HG02943 (cell line): Measurements from ENCODE around the gene GNAQ.
"Not testable (repeated sequence)": the region's sequence is repeated elsewhere in the genome, so short reads cannot be mapped to it uniquely, and the experiment has no call there.

ENCODE experiments used
- ATAC-seq: cut with Tn5 transposase; IDR thresholded peaks from one replicate; pipeline ENCODE4 v1.9.1; 2021; ENCODE audit warnings: mild to moderate bottlenecking, low read depth, moderate library complexity; ENCODE audit not compliant: unreplicated experiment

Gene GNAQ

DNA sequence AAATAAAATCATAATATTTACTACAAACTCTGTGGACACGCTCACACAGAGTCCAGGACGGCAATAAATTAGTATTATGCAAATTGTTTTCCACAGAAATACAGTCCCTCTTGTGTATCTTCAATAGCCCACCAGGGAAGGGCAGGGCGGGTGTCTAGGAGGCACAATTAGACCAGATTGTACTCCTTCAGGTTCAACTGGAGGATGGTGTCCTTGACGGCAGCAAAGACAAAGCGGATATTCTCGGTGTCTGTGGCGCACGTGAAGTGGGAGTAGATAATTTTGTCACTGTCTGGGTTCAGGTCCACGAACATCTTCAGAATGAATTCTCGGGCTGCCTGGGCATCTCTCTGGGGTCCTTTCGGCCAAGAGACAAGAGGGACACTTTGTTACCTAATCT, 310.5 kb downstream of the GNAQ start:
- ATAC-seq: not testable (repeated sequence)

- ATAC-seq: no peak
Observed at GRCh38 chr9:77719321-77719720, 312.3 kb downstream of the GNAQ start.

- not testable (repeated sequence) for ATAC-seq
Observed at GRCh38 chr9:77718298-77718640, 313.3 kb downstream of the GNAQ start.

DNA sequence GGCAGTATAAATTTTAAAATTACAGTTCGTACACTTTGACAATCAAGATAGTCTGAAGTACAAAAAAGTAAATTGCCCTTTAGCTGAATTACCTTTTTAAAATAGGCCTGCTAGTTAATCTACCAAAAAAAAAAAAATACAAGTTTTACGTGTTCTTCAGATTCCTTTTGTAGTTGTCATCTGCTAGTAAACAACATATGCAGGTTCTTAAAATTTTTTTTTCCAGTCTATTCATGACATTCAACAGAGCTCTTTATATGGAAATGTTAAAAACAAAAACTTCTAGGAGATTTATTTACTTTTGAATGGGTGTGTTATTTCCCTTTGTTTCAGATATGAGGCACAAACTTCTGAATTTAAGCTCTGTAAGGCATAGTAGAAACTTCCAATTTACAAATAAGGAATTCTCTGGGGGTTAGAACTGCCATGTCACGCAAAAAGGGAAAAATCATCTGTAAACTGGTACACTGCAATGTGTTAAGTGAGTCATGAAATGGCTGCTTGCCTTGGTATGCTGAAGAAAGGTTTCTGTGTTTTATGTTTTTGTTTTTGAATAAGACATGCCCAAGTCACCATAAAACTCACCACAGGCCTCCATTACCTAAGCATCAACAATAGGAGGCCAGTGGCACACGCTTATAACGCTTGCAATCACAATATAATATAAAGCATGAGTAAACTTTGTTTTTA, 313.9 kb downstream of the GNAQ start:
- ATAC-seq: not testable (repeated sequence)

DNA sequence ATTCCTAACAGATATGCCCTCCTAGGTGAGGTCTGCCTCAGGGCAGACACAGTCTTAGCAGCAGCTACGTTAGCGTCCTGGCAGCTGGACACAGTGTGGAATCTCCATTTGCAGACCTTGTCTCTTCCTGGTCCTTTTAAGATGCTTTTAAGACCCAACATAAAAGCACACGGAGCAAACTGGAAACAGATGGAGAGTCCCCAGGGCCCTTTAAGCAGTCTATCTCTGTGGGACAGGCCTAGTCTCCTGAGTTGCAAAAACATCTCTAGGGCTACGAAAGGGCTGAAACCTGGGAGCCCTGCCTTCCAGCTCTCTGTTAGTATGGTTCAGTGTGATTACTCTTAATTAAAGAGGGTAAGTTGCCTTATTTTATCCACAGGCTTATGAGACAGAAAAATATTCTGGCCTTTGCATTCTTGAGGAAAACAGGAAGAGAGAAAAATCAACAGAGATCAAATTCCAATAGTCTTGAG, 317.5 kb downstream of the GNAQ start:
- ATAC-seq: no peak

GRCh38 chr9:77712533-77713130, 319.0 kb downstream of the GNAQ start:
- ATAC-seq: no peak

GRCh38 chr9:77710965-77711648, 320.5 kb downstream of the GNAQ start:
- no peak for ATAC-seq

GRCh38 chr9:77710316-77710715, 321.3 kb downstream of the GNAQ start:
- no peak for ATAC-seq

DNA sequence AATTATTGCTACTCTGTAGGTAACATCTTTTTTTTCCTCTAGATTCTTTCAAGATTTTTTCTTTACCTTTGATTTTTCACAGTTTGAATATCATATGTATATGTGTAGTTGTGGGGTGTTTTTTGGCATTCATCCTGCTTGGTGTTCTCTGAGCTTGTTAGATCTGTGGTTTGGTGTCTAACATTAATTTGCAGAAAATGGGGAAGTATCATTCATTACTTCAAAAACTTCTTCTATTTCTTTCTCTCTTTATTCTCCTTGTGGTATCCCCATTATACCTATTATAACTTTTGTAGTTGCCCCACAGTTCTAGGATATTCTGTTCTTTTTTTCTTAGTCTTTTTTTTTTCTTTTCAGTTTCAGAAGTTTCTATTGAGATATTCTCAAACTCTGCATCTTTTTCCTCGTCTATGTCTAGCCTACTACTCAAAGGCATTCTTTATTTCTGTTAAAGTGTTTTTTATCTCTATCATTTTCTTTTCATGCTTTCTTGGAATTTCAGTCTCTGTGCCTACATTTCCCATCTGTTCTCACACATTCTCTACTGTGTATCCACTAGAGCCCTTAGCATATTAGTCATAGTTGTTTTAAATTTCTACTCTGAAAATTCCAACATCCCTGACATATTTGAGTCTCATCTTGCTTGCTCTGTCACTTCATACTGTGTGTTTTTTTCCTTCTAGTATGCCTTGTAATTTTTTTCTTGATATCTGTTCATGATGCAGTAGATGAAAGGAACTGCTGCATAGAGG, 323.4 kb downstream of the GNAQ start:
- no peak for ATAC-seq

DNA sequence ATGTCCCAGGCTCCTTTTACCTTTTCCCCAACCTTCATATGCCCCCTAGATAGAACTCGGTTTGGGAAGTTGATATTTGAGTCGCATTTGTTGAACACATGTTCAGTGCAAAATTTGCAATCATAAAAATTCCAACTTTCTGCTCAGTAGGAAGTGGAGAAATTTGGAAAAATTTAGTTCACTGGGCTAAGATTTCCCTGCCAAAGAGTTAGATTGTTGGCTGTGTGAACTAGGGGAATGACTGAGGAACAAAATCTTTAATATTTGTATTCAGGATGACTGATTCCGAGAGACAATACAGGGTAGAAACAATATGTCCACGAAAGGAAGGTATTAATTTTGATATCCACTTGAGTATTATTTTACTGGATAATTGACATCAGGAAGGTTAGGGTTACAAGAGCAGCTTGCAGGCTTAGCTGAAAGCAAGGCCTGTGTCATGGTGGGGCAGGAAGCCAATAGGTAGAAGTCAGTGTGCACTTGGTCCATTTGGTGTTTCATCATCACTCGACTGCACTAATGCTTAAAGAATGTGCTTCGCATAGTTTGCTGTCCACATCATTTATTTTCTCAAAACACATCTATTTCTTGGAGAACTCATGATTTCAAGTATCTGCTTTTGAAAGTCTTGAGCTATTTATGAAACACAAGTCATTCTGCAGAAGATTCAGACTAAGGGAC, 324.1 kb downstream of the GNAQ start:
- no peak for ATAC-seq

- ATAC-seq: no peak
Observed at GRCh38 chr9:77705636-77706035, 326.0 kb downstream of the GNAQ start.

DNA sequence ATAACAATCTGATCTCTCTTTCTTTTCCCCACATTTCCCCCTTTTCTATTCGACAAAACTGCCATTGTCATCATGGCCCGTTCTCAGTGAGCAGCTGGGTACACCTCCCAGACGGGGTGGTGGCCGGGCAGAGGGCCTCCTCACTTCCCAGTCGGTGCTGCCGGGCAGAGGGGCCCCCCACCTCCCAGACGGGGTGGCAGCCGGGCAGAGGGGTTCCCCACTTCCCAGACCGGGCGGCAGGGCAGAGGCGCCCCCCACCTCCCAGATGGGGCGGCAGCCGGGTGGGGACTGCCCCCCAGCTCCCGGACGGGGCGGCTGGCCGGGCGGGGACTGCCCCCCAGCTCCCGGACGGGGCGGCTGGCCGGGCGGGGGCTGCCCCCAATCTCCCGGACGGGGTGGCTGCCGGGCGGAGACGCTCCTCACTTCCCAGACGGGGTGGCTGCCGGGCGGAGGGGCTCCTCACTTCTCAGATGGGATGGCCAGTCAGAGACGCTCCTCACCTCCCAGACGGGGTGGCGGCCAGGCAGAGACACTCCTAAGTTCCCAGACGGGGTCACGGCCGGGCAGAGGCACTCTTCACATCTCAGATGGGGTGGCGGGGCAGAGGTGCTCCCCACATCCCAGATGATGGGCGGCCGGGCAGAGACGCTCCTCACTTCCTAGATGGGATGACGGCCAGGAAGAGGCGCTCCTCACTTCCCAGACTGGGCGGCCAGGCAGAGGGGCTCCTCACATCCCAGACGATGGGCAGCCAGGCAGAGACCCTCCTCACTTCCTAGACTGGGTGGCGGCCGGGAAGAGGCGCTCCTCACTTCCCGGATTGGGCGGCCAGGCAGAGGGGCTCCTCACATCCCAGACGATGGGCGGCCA, 328.9 kb downstream of the GNAQ start:
- ATAC-seq: not testable (repeated sequence)

DNA sequence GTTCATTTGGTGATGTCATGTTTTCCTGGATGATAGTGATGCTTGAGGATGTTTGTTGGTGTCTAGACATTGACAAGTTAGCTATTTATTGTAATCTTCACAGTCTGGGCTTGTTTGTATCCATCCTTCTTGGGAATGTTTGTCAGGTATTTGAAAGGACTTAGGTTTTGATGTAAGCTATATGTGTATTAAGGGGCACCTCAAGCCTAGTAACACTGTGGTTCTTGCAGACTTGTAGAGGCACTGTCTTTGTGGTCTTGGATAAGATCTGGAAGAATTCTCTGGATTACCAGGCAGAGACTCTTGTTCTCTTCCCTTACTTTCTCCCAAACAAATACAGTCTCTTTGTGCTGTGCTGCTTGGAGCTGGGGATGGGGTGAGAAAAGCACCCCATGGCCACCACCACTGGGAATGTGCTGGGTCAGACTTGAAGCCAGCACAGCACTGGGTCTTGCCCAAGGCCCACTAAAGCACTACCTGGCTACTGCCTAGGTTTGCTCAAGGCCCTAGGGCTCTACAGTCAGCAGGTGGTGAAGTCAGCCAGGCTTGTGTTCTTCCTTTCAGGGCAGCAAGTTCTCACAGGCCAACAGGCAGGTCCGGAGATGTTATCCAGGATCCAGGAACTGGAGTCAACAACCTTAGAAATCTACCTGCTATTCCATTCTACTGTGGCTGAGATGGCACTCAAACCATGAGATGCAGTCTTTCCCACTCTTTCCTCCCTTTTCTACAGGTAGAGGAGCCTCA, 334.2 kb downstream of the GNAQ start:
- no peak for ATAC-seq

DNA sequence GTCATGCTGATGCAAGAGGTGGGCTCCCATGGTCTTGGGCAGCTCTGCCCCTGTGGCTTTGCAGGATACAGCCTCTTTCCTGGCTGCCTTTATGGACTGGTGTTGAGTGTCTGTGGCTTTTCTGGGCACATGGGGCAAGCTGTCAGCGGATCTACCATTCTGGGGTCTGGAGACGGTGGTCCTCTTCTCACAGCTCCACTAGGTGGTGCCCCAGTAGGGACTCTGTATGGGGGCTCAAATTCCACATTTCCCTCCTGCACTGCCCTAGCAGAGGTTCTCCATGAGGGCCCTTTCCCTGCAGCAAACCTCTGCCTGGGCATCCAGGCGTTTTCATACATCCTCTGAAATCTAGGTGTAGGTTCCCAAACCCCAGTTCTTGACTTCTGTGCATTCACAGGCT, 340.9 kb downstream of the GNAQ start:
- not testable (repeated sequence) for ATAC-seq

DNA sequence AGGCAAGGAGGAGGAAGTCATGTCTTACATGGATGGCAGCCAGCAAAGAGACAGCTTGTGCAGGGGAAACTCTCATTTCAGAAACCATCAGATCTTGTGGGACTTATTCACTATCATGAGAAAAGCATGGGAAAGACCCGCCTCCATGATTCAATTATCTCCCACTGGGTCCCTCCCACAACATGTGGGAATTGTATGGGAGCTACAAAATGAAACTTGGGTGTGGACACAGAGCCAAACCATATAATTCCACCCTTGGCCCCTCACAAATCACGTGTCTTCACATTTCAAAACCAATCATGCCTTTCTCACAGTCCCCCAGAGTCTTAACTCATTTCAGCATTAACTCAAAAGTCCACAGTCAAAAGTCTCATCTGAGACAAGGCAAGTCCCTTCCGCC, 341.5 kb downstream of the GNAQ start:
- ATAC-seq: not testable (repeated sequence)

GRCh38 chr9:77687737-77688136, 343.9 kb downstream of the GNAQ start:
- ATAC-seq: not testable (repeated sequence)

- ATAC-seq: no peak
Observed at GRCh38 chr9:77680581-77680980, 351.0 kb downstream of the GNAQ start.

GRCh38 chr9:77679661-77680368, 351.8 kb downstream of the GNAQ start:
- no peak for ATAC-seq
